PFSK-1 (cell line): ENCODE data around the gene FOXN4.

ENCODE experiments used
- FOXP2 ChIP-seq: optimal IDR thresholded peaks from 2 replicates; pipeline ENCODE3; 2011; ENCODE audit warnings: borderline replicate concordance, control low read depth, inconsistent platforms; ENCODE audit not compliant: insufficient read depth; ENCODE audit errors: extremely low read length, extremely low read depth
- POLR2AphosphoS5 ChIP-seq: IDR thresholded peaks from 2 replicates; pipeline ENCODE4 v1.6.1; 2012; ENCODE audit warnings: low read depth, mild to moderate bottlenecking, control low read depth, low read length, moderate library complexity
- SIN3A ChIP-seq: IDR thresholded peaks from 2 replicates; pipeline ENCODE4 v1.6.1; 2012; ENCODE audit warnings: mild to moderate bottlenecking, low read length, moderate library complexity, borderline replicate concordance; ENCODE audit not compliant: insufficient read depth
- TAF1 ChIP-seq: IDR thresholded peaks from 2 replicates; pipeline ENCODE4 v1.6.1; 2012; ENCODE audit warnings: low read length, control low read depth, borderline replicate concordance; ENCODE audit not compliant: insufficient read depth
- TF ChIP-seq, protein P1 (sequence below), 2 experiments: IDR thresholded peaks; 2 replicates each; pipeline versions ENCODE4 v1.6.1 to v1.8.0; 2011 to 2012; ENCODE audit warnings: low read depth in 2 of 2, low read length in 2 of 2, control low read depth in 1 of 2, inconsistent platforms in 1 of 2, mild to moderate bottlenecking in 1 of 2, moderate library complexity in 1 of 2; ENCODE audit not compliant: insufficient read depth in 1 of 2

Gene FOXN4

GRCh38 chr12:109264095-109264942, 44.8 kb downstream of the FOXN4 start:
- no peak for TF ChIP-seq SIN3A
- no peak for TF ChIP-seq TAF1
- no peak for TF ChIP-seq POLR2AphosphoS5
- TF ChIP-seq FOXP2 = no peak
- TF ChIP-seq, protein P1, sequence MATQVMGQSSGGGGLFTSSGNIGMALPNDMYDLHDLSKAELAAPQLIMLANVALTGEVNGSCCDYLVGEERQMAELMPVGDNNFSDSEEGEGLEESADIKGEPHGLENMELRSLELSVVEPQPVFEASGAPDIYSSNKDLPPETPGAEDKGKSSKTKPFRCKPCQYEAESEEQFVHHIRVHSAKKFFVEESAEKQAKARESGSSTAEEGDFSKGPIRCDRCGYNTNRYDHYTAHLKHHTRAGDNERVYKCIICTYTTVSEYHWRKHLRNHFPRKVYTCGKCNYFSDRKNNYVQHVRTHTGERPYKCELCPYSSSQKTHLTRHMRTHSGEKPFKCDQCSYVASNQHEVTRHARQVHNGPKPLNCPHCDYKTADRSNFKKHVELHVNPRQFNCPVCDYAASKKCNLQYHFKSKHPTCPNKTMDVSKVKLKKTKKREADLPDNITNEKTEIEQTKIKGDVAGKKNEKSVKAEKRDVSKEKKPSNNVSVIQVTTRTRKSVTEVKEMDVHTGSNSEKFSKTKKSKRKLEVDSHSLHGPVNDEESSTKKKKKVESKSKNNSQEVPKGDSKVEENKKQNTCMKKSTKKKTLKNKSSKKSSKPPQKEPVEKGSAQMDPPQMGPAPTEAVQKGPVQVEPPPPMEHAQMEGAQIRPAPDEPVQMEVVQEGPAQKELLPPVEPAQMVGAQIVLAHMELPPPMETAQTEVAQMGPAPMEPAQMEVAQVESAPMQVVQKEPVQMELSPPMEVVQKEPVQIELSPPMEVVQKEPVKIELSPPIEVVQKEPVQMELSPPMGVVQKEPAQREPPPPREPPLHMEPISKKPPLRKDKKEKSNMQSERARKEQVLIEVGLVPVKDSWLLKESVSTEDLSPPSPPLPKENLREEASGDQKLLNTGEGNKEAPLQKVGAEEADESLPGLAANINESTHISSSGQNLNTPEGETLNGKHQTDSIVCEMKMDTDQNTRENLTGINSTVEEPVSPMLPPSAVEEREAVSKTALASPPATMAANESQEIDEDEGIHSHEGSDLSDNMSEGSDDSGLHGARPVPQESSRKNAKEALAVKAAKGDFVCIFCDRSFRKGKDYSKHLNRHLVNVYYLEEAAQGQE (IDR thresholded peaks at IDR 0.05; ENCODE audit: insufficient read depth in 1 of 2, low read depth in 2 of 2, low read length in 2 of 2) = no peak

DNA sequence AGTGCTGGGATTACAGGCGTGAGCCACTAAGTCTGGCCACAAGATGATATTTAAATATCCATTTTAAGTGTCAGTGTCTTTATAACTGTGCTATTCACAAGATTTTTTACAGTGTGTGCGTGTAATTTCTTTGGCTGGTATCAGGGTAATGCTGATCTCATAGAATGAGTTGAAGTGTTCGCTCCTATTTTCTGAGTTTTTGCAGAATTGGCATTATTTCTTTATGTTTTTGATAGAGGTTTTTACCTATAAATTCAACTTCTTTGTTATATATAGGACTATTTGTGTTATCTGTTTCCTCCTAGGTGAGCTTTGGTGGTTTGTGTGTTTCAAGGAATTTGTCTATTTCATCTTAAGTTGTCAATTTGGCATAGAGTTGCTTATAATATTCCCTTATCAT, 45.6 kb downstream of the FOXN4 start:
- TF ChIP-seq TAF1 (no peak), SIN3A (no peak), POLR2AphosphoS5 (no peak), FOXP2 (no peak)
- TF ChIP-seq, protein P1 (IDR thresholded peaks at IDR 0.05; ENCODE audit: insufficient read depth in 1 of 2, low read depth in 2 of 2, low read length in 2 of 2) = no peak

GRCh38 chr12:109261939-109262338, 47.1 kb downstream of the FOXN4 start:
- TF ChIP-seq POLR2AphosphoS5 (no peak), TAF1 (no peak), SIN3A (no peak), FOXP2 (no peak)
- TF ChIP-seq, protein P1 (IDR thresholded peaks at IDR 0.05; ENCODE audit: insufficient read depth in 1 of 2, low read depth in 2 of 2, low read length in 2 of 2) = no peak

- TF ChIP-seq, protein P1 (IDR thresholded peaks at IDR 0.05; ENCODE audit: insufficient read depth in 1 of 2, low read depth in 2 of 2, low read length in 2 of 2) = no peak
- no peak for TF ChIP-seq POLR2AphosphoS5
- no peak for TF ChIP-seq FOXP2
- no peak for TF ChIP-seq TAF1
- no peak for TF ChIP-seq SIN3A
These were observed 48.0 kb downstream of the FOXN4 start for GRCh38 chr12:109261087-109261486.
